CD4-positive, alpha-beta T cell treated with Interleukin-4 for 1 hour (primary cell): ENCODE measurements around the gene SHE.

Experiments
- DNase-seq, 2 donors: peaks; one replicate each; pipeline ENCODE4 v3.0.0-alpha.2; 2020 to 2022

SHE gene

GRCh38 chr1:154443274-154444013 is 58.8 kb downstream of the SHE start:
- DNase-seq: no peak

GRCh38 chr1:154442006-154442740 is 60.0 kb downstream of the SHE start:
- DNase-seq: no peak

GRCh38 chr1:154441241-154441888 is 60.8 kb downstream of the SHE start:
- DNase-seq: no peak

DNA sequence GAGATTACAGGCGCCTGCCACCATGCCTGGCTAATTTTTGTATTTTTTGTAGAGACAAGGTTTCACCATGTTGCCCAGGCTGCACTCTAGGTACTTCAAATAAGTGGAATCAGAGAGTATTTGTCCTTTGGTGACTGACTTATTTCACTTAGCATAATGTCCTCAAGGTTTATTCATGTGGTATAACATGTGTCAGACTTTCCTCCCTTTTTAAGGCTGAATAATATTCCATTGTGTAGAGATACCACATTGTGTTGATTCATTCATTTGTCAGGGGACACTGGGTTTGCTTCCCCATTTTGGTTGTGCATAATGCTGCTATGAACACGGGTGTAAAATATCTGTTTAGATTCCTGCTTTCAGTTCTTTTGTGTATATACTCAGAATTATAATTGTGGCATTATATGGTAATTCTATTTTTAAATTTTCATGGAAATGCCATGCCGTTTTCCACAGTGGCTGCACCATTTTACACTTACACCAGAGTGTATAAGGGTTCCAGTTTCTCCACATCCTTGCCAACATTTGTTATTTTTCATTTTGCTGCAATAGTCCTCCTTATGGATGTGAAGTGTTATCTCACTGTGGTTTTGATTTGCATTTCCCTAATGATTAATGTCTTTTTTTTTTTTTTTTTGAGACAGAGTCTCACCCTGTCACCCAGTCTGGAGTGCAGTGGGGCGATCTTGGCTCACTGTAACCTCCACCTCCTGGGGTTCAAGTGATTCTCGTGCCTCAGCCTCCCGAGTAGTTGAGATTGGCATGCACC is 62.0 kb downstream of the SHE start:
- DNase-seq: no peak

GRCh38 chr1:154436433-154436832 is 65.8 kb downstream of the SHE start:
- no peak for DNase-seq

- DNase-seq: no peak
Observed at GRCh38 chr1:154435599-154436200, 66.5 kb downstream of the SHE start.

- no peak for DNase-seq
Observed at GRCh38 chr1:154434346-154435085, 67.7 kb downstream of the SHE start.

- DNase-seq: no peak
Observed at GRCh38 chr1:154433161-154433764, 68.9 kb downstream of the SHE start.

- peak; percentile 43 to 80 for DNase-seq
Observed at GRCh38 chr1:154431586-154432373, 70.4 kb downstream of the SHE start.

GRCh38 chr1:154430903-154431302 is 71.3 kb downstream of the SHE start:
- no peak for DNase-seq

DNA sequence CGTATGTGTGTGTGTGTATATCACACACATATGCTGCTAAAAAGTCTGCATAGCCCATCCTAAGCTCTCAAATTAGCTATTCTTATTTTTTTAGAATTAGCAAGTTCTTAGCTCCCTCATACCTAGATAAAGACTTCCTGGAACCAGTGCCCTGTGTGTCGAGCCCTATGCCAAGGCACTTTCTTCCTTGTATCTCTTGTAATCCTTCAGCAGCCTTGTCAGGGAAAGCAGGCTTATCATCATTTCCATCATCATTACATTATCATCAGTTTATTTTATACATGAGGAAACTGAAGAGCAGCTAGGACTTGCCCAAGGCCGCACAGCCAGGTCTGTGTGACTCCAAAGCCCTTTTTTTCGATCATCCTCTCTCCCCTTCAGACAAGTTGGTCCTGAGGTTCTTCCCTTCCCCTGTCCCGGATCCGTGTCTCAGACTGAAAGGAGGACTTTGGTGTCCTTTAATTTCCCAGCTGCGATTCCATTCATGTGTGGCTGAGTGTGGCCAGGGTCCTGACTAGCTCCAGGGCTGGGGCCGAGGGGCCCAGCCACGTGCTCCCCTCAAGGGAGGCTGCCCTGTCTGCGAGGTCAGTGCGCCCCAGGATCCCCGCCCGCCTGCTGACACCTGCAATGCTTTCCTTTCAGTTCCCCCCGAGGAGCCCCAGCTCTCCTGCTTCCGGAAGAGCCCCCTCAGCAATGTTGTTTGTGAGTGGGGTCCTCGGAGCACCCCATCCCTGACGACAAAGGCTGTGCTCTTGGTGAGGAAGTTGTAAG is 72.2 kb downstream of the SHE start:
- DNase-seq: no peak
